HL-60 (cell line): Measurements from ENCODE around the gene ZNF786.

ENCODE experiments used
- DNase-seq, 2 experiments: peaks; one replicate each; pipeline ENCODE4 v3.0.0-alpha.2; 2010 to 2020; ENCODE audit warnings: low read depth in 1 of 2, low spot score in 1 of 2
- H3K27ac ChIP-seq: fragments of 250-450 bp; sonication (Bioruptor Pico); replicated peaks from 2 replicates; pipeline ENCODE4 v1.5.1; 2020; ENCODE audit warnings: mild to moderate bottlenecking, moderate library complexity
- H3K27me3 ChIP-seq: fragments of 250-450 bp; sonication (Bioruptor Pico); 2 replicates; pipeline ENCODE4 v1.5.1; 2021; ENCODE audit warnings: mild to moderate bottlenecking, moderate library complexity; ENCODE audit not compliant: insufficient read depth, poor library complexity, severe bottlenecking
- H3K4me3 ChIP-seq: replicated peaks from 2 replicates; pipeline ENCODE4 v1.5.1; 2011; ENCODE audit warnings: mild to moderate bottlenecking, control low read depth, low read length; ENCODE audit not compliant: insufficient read depth
- GABPA ChIP-seq: IDR thresholded peaks from 2 replicates; pipeline ENCODE4 v1.6.1; 2012; ENCODE audit warnings: low read depth
- POLR2AphosphoS5 ChIP-seq: IDR thresholded peaks from 2 replicates; pipeline ENCODE4 v1.6.1; 2012; ENCODE audit warnings: low read depth
- SPI1 ChIP-seq: IDR thresholded peaks from 2 replicates; pipeline ENCODE4 v1.6.1; 2012; ENCODE audit warnings: low read depth, mild to moderate bottlenecking, borderline replicate concordance
- TF ChIP-seq, protein P1 (sequence below): IDR thresholded peaks from one replicate; pipeline ENCODE4 v1.5.1; 2011; ENCODE audit warnings: low read length, control low read depth, inconsistent platforms; ENCODE audit not compliant: insufficient read depth
- TF ChIP-seq, protein P2 (sequence below): IDR thresholded peaks from 2 replicates; pipeline ENCODE4 v1.6.1; 2012; ENCODE audit warnings: low read depth; ENCODE audit not compliant: insufficient replicate concordance

Gene ZNF786

DNA sequence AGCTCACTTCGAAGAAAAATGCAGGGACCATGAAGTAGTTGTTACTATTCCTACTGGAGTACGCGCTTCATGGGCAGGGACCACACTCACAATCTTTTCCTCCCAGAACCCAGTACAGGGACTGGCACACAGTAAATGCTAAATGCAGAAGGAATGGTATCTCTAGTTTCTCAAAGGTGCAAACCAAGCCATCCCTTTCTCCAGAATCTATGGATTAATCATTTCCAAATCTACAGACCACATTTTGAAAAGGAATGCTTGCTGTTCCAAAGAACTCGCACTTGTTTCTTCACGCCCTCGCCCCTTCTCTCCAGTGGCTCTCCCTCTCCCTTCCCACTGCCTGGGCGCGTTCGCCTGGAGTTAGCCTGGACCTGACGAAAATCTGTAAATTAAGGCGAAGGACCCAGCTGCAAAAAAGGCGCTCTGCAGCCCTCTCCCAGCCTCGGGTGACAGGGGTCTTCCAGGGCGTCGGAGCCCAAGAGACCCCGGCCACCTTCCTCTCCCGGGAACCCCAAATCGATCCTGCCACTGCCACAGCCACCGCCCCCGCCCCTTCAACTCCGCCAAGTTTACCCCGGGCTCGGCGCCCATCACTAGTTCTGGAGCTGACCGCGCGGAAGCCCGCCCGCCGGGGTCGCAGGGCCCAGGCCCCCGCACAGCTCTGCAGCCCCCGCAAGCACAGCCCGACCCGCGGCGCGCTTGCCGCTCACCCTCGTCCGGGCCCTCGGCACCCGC, 62.7 kb downstream of the ZNF786 start:
- no peak for DNase-seq
- Histone ChIP-seq H3K27me3 (no peaks in the 10 kb centered on the region), H3K27ac (peak overlapping the region; percentile 65), H3K4me3 (peak overlapping the region; percentile 89)
- no peak for TF ChIP-seq SPI1
- TF ChIP-seq, protein P1, sequence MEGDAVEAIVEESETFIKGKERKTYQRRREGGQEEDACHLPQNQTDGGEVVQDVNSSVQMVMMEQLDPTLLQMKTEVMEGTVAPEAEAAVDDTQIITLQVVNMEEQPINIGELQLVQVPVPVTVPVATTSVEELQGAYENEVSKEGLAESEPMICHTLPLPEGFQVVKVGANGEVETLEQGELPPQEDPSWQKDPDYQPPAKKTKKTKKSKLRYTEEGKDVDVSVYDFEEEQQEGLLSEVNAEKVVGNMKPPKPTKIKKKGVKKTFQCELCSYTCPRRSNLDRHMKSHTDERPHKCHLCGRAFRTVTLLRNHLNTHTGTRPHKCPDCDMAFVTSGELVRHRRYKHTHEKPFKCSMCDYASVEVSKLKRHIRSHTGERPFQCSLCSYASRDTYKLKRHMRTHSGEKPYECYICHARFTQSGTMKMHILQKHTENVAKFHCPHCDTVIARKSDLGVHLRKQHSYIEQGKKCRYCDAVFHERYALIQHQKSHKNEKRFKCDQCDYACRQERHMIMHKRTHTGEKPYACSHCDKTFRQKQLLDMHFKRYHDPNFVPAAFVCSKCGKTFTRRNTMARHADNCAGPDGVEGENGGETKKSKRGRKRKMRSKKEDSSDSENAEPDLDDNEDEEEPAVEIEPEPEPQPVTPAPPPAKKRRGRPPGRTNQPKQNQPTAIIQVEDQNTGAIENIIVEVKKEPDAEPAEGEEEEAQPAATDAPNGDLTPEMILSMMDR = no peak
- TF ChIP-seq, protein P2, sequence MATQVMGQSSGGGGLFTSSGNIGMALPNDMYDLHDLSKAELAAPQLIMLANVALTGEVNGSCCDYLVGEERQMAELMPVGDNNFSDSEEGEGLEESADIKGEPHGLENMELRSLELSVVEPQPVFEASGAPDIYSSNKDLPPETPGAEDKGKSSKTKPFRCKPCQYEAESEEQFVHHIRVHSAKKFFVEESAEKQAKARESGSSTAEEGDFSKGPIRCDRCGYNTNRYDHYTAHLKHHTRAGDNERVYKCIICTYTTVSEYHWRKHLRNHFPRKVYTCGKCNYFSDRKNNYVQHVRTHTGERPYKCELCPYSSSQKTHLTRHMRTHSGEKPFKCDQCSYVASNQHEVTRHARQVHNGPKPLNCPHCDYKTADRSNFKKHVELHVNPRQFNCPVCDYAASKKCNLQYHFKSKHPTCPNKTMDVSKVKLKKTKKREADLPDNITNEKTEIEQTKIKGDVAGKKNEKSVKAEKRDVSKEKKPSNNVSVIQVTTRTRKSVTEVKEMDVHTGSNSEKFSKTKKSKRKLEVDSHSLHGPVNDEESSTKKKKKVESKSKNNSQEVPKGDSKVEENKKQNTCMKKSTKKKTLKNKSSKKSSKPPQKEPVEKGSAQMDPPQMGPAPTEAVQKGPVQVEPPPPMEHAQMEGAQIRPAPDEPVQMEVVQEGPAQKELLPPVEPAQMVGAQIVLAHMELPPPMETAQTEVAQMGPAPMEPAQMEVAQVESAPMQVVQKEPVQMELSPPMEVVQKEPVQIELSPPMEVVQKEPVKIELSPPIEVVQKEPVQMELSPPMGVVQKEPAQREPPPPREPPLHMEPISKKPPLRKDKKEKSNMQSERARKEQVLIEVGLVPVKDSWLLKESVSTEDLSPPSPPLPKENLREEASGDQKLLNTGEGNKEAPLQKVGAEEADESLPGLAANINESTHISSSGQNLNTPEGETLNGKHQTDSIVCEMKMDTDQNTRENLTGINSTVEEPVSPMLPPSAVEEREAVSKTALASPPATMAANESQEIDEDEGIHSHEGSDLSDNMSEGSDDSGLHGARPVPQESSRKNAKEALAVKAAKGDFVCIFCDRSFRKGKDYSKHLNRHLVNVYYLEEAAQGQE = no peak
- no peak for TF ChIP-seq POLR2AphosphoS5
- no peak for TF ChIP-seq GABPA

- TF ChIP-seq GABPA (no peak), SPI1 (no peak), POLR2AphosphoS5 (no peak)
- TF ChIP-seq, protein P1 = no peak
- TF ChIP-seq, protein P2 = no peak
- peak overlapping the region; percentile 65; the same call in 1 of the 2 replicates for H3K27ac ChIP-seq
- H3K27me3 ChIP-seq = no peaks in the 10 kb centered on the region
- peak overlapping the region; percentile 89 for H3K4me3 ChIP-seq
- no peak for DNase-seq
These were observed 63.5 kb downstream of the ZNF786 start for GRCh38 chr7:149027055-149027454.

- no peak overlapping the region for H3K4me3 ChIP-seq
- DNase-seq = no peak
- TF ChIP-seq POLR2AphosphoS5 = no peak
- no peak for TF ChIP-seq SPI1
- TF ChIP-seq, protein P1 = no peak
- TF ChIP-seq, protein P2 = no peak
- no peak for TF ChIP-seq GABPA
- H3K27me3 ChIP-seq = no peaks in the 10 kb centered on the region
- H3K27ac ChIP-seq = no peak overlapping the region
These were observed 66.9 kb downstream of the ZNF786 start for GRCh38 chr7:149023662-149024061.
